DND-41 (cell line): ENCODE data around the gene GJE1.

Source experiments
- EZH2 ChIP-seq: IDR thresholded peaks from 3 replicates; pipeline ENCODE4 v1.6.1; 2012; ENCODE audit warnings: borderline replicate concordance, low read depth, mild to moderate bottlenecking, moderate library complexity, low read length, inconsistent platforms; ENCODE audit not compliant: severe bottlenecking
- TF ChIP-seq, protein P1 (sequence below): IDR thresholded peaks from 2 replicates; pipeline ENCODE4 v1.5.1; 2012; ENCODE audit warnings: borderline replicate concordance, low read length, moderate library complexity, mild to moderate bottlenecking; ENCODE audit not compliant: poor library complexity, severe bottlenecking; ENCODE audit errors: extremely low read depth

DNA sequence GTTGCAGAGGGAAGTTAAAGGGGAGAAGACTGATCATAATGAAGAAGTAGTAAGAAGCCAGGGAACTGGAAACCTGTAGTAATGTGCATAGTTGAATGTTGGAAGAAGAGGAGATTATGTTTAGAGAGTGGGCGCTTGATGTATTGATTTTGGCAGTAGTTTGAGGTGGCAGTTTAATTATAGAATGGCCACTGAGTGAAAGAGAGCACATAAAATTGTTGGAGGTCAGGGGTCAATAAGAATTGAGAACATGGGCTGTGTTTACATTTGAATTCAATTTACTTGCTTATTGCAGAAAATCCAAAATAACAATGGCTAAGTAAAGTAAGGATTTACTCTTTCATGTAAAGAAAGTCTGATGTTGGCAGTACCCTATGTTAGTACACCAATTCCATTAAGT lies 30.1 kb downstream of the GJE1 start:
- TF ChIP-seq, protein P1, sequence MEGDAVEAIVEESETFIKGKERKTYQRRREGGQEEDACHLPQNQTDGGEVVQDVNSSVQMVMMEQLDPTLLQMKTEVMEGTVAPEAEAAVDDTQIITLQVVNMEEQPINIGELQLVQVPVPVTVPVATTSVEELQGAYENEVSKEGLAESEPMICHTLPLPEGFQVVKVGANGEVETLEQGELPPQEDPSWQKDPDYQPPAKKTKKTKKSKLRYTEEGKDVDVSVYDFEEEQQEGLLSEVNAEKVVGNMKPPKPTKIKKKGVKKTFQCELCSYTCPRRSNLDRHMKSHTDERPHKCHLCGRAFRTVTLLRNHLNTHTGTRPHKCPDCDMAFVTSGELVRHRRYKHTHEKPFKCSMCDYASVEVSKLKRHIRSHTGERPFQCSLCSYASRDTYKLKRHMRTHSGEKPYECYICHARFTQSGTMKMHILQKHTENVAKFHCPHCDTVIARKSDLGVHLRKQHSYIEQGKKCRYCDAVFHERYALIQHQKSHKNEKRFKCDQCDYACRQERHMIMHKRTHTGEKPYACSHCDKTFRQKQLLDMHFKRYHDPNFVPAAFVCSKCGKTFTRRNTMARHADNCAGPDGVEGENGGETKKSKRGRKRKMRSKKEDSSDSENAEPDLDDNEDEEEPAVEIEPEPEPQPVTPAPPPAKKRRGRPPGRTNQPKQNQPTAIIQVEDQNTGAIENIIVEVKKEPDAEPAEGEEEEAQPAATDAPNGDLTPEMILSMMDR, result no peak
- TF ChIP-seq EZH2, result no peak
